ENCODE results near the gene TMEM44. TPM values are rescaled to one million over a fixed set of nuclear protein-coding genes. Genes with fewer than 3 reads are reported as not detected.

Gene TMEM44
- total RNA-seq, 2 experiments from 2014 or later, result 5.5 to 5.6 TPM

DNA sequence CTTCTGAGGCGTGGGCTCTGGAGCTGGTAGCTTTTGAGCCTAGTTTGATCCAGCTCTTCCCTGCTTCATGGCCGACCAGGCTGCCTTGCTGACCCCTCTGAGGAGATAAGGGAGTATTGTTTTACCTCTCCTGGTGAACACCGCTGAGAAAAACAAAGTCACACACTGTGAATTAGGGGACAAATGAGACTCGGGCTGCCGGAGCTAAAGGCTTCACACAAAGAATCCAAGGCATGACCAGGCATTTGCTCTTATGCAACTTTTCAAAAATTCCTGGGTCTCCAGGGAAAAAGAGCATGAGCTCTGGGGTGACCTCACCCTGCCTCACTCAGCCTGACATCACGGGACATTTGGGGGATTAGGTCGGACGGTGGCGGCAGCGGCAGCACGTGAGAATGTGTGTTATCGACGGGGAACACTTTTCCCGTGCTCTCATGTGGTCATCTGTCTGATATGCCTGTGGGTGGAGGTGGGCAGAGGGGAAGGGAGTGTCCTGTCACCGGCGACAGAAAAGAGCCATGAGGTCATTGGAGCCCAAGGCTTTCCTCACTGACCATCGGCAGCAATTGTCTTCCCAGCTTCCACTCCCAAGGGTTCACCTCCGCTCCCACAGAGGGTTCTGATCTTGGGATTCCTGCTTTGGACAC lies 61.0 kb downstream of the TMEM44 start:
- CTCF ChIA-PET, result interaction anchor here (0.7 to 1.3 kb wide), 2 partner anchors 10 to 100 kb away, joined by 3 read pairs; no protein-coding TSS in a partner anchor
- POLR2A ChIA-PET, result interaction anchor here (1.1 kb wide), 1 partner anchor 85 kb away, joined by 3 read pairs; no protein-coding TSS in a partner anchor

DNA sequence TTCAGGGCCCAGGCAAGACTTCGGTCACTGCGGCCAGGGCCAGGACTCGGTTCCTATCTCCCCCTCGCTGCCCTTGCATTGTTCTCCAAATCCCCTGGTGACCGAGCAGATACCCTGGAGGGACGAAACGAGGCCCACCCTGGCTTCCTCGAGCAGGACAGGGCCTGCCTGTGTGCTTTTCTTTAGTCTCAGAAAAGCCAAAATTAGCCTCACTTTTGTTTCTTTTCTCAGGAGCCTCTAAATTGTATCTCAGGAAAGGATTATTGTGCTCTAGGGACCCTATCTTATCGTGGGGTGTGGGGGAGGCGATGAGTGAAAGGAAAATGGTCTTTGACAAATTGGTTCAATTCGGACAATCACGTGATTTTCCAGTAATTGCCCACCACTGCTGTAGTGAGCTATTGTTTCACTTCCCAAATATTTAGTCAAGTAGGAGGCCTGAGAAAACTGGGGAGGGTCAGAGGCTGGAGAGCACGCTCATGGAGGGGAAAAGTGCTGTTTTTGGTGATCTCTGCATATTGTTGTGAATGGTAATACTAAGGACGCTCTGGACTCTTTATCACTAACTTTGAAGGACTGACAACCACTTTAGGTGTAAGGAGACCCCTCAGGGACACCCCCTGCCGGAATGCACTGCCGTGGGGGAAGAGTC lies 61.6 kb downstream of the TMEM44 start:
- ChIA-PET CTCF (interaction anchor here (1.3 kb wide), 1 partner anchor 100 kb away, joined by 3 read pairs; no protein-coding TSS in a partner anchor), POLR2A (interaction anchor here (1.1 kb wide), 1 partner anchor 84 kb away, joined by 3 read pairs; no protein-coding TSS in a partner anchor)

DNA sequence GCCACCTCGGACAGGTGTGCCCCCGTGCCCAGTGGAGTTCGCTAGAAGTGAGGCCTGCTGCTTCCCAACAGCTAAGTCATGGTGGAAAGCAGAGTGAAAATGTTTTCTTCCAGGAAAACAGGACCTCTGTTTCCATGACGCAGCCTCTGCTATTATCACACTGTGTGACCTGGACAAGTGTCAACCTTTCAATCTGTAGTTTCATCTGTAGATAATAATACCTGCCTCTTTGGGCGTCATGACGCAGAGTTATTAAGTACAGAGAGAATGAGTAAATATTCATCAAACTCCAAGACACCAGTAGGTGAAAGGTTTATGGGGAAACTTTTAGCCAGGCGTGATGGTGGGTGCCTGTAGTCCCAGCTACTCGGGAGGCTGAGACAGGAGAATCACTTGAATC lies 62.3 kb downstream of the TMEM44 start:
- POLR2A ChIA-PET, result no interaction called here
- CTCF ChIA-PET, result no interaction called here

DNA sequence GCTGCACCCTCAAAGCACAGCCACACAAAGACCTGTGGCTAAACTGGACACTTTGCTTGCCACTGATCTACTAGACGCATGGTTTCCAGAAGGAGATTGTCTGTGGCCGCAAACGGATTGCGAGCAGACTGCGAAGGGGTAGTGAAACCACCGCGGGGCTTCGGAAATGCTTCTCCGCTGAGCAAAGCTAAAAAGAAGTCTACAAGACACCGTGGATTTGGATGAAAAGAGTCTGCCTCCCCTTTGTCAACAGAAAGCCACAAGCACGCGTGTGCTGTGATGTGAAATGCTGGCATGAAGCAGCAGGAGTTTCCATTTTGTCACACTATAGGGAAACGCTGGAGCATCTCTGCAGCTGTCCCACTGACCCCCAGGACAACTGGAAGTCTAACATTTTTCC lies 63.0 kb downstream of the TMEM44 start:
- ChIA-PET POLR2A (no interaction called here), CTCF (no interaction called here)

DNA sequence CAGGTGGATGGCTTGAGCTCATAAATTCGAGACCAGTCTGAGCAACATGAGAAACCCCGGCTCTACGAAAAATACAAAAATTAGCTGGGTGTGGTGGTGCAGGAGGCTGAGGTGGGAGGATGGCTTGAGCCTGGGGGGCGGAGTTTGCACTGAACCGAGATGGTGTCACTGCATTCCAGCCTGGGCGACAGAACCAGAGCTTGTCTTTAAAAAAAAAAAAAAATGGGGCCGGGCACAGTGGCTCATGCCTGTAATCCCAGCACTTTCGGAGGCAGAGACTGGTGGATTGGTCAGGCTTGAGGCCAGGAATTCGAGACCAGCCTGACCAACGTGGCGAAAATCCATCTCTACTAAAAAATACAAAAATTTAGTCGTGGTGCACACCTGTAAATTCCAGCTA lies 64.0 kb downstream of the TMEM44 start:
- CTCF ChIA-PET, result no interaction called here
- POLR2A ChIA-PET, result no interaction called here

DNA sequence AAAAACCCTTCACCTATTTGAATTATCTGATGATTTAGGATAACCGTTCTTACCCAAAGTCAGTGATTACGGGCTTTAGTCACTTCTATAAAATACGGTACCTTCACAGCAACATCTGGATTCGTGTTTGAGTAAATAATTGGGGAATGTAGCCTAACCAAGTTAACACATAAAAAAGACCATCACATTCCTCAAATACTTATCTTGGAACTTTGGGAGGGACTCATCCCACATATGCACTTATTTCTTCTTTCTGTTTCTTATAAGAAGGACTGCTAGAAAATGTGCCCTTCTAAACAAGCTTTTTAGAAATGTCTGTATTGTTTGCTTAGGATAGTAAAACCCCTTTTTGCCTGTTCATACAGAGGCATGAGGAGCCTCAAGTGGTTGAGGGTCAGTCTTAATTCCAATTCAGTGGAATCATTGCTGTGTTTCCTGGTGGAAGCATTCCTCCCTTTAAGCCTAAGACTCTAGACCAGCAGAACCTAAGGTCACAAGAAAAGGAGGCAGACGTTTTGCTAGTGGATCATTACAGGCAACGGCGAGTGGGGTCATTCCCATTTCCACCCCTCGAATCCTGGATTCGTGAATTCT lies 67.5 kb downstream of the TMEM44 start:
- POLR2A ChIA-PET, result no interaction called here
- CTCF ChIA-PET, result interaction anchor here (0.7 kb wide), 1 partner anchor 168 kb away, joined by 3 read pairs; no protein-coding TSS in a partner anchor

DNA sequence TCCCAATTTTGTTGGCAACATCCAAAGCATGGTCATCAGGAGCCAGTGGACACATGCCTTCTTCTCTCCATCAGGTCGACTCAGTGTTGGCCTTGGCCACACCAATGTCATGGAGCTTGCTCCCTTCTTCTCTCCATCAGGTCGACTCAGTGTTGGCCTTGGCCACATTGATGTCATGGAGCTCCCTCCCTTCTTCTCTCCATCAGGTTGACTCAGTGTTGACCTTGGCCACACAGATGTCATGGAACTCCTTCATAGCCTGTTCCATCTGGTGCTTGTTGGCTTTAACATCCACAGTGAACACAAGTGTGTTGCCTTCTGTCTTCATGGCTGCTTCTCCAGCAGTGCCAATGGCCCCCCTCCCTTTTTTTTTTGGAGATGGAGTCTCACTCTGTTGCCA lies 70.2 kb downstream of the TMEM44 start:
- POLR2A ChIA-PET, result no interaction called here
- CTCF ChIA-PET, result interaction anchor here (0.6 to 1.5 kb wide), 2 partner anchors 11 to 83 kb away, joined by 3 to 4 read pairs; no protein-coding TSS in a partner anchor

DNA sequence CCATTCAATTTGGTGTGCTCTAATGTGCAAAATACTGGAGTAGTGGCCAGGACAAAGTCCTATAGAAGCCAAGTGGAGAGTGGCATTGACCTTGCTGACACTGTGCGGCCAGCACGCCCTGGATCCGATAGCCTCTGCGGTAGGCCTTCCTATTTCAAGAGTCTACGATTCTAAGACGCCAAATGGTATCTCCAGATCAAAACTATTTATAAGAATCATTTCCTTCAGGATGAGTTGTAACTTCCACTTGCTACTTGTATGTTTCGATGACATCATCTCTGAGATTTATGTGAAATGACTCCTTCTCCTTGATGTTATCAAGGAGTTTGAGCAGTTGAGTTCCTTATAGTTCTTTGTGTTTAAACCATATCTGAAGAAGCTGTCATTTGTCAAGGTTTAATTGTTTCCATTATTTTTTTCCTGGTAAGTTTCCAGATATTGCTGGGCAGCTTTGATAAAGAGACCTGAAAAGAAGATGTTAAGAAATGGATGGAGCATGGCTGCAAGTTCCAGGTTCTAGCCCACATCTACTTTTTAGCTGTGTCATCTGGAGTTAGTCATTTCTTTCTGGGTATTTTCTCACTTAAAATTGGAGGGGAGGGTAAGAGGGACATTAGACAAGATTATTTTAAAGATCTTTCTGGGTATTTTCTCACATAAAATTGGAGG lies 71.8 kb downstream of the TMEM44 start:
- POLR2A ChIA-PET, result interaction anchor here (0.7 to 1.1 kb wide), 2 partner anchors 34 to 76 kb away, joined by 3 to 6 read pairs; no protein-coding TSS in a partner anchor

DNA sequence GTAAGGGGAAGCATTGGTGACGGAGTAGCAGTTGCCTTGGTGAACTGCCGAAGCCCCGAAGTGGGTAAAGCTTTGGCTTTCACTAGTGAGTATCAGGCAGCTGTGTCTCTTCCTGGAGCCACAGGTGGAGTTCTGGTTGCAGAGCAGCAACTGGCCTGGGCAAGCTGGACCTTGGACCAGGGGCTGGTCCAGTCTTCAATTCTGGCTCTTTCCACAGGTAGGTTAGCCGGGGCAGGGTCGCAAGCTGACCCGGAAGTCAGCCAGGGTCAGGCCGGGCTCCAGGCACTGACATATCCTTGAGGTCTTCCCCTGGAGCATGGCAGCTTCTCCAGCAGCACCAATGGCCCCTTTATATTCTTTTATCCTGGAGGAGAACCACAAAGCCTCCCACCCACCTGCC lies 73.2 kb downstream of the TMEM44 start:
- ChIA-PET CTCF (interaction anchor here (1.1 kb wide), 1 partner anchor 14 kb away, joined by 4 read pairs; no protein-coding TSS in a partner anchor), POLR2A (no interaction called here)

More for the DNA sequence above, 71.8 kb downstream of the TMEM44 start:
- CTCF ChIA-PET, result interaction anchor here (1.5 kb wide), 1 partner anchor 13 kb away, joined by 4 read pairs; no protein-coding TSS in a partner anchor

DNA sequence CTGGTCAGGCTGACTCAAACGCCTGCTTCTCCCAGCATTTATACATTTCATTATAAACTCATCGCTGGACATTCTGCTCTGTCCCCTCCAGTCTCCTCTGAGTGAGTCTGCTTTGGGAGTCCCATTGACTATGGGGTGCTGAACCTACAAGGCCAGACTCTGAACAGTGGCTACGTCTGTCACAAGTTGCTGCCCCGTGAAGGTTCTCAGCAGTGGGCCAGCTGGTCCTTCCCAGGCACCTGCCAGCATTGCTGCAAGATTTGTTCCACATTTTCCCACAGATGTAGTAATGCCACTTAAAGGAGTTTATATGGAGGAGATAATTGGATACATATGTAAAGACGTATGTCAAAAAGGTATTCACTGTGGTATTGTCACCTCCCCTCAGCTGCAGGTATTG lies 73.7 kb downstream of the TMEM44 start:
- ChIA-PET CTCF (interaction anchor here (1.1 kb wide), 1 partner anchor 14 kb away, joined by 4 read pairs; no protein-coding TSS in a partner anchor), POLR2A (no interaction called here)

DNA sequence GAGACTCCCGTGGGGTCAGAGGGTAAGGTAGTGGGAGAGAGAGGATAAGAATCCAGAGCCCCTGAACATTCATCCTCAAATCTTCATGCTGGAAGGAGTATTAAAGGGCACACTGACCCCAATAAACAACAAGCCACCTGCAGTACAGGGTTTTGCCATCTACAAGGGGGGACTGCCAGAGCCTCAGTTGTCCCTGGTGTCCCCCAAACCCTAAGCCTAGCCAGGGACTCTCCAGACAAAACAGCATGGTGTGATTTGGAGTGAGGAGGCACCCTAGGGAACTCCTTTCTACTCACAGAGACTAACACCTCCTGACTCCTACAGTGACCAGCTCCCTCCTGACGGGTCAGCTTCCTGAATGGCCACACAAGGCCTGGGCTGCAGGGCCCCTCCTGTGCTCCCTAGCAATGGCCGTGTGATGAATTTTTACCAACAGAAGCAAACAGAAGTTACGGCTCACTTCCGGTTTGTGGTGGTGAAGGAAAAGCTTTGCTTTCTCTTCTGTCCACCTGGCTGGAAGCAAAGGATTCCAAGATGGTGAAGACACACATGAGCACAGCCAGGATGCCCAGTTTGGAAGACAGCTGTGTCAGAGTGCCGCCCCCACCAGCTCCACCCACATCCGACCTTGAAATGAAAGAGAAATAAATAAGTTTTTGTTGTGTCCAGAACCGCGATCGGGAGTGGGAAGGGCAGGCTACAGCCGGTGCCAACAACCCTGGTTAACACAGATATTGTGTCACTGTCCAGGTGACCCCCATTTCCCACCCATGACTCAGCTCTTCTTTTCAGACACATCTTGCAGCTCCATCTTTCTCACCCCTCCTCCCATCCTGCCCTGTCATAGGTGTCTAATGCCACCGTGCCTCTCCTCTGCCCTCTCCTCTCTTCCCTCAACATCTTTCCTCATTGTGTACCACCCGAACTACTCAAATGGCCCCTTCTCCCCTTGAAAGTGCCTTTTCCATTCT lies 76.8 kb downstream of the TMEM44 start:
- ChIA-PET CTCF (interaction anchor here (0.7 to 2.1 kb wide), 3 partner anchors 17 to 73 kb away, joined by 3 to 6 read pairs (median 3); no protein-coding TSS in a partner anchor), POLR2A (interaction anchor here (0.5 to 0.9 kb wide), 3 partner anchors 17 to 84 kb away, joined by 3 read pairs; no protein-coding TSS in a partner anchor)

DNA sequence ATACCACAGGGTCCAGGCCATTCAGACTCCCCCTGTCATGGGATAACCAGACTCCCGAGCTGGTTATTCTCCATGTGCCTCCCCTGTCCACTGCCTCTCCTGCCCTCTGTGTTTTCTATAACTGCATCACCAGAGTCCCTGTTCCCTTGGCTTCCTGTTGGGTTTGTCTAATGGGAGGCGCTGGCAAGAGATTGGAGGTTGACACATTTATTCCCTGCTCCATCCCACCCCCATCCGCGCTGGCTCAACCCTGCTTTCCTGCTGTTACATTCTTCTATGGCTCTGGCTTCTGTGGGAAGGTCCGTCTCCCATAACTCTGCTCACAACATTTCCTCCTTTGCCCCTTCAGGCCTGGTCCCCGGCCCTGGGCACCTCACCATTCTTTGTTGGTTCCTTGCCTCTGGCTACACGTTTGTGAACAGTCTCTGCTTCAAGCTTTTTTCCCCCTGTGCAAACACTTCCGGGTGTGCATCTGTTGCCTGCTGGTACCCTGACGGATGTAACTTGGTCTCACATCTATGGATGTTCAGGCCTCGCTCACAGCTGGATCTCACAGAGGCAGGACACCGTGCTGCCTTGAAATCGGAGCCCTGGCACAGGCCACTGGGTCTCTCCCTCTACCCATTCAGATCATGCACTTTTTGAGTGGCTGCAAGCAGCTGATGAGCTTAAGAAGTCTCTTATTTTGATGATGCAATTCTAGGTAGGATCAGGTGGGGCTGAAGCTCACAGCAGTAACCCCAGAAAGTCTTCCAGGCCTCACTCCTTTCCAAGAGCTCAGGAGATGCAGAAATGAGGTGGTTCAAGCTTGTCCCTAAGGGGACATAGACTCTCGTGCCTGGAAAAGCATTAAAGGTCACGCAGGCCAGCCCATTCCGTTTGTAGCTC lies 77.8 kb downstream of the TMEM44 start:
- CTCF ChIA-PET, result interaction anchor here (1.4 to 2.1 kb wide), 2 partner anchors 18 to 28 kb away, joined by 3 to 6 read pairs; no protein-coding TSS in a partner anchor
- POLR2A ChIA-PET, result interaction anchor here (0.9 kb wide), 1 partner anchor 18 kb away, joined by 3 read pairs; no protein-coding TSS in a partner anchor

DNA sequence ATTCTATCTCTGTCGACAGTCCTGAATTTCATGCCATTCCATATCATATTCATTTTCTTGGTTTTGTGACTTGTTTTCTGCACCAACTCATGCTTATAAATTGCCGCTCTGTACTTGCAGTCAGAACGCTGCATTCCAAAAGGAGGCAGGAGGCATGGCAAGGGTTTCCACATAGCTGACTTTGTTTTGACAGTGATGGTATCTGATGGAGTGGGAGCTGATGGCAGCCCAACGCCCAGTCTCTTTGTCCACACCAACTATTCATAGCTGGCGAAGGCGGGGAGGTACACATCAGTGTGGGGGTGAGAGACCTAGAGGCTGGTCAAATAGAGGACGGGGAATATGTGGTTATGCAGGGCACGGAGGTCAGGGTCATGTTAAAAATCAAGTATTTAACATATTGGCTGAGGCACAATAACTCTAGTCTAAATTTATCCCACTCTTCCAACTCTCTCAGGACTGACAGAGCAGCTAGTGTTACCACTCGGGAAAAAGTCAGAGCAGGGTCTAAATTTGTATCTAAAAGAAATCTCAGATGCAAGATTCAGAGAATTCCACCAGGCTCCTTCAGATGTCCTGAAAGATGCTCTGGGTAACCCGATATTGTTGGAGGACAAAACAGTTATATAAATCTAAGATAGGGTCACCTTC lies 78.6 kb downstream of the TMEM44 start:
- CTCF ChIA-PET, result interaction anchor here (2.1 kb wide), 1 partner anchor 19 kb away, joined by 6 read pairs; no protein-coding TSS in a partner anchor

DNA sequence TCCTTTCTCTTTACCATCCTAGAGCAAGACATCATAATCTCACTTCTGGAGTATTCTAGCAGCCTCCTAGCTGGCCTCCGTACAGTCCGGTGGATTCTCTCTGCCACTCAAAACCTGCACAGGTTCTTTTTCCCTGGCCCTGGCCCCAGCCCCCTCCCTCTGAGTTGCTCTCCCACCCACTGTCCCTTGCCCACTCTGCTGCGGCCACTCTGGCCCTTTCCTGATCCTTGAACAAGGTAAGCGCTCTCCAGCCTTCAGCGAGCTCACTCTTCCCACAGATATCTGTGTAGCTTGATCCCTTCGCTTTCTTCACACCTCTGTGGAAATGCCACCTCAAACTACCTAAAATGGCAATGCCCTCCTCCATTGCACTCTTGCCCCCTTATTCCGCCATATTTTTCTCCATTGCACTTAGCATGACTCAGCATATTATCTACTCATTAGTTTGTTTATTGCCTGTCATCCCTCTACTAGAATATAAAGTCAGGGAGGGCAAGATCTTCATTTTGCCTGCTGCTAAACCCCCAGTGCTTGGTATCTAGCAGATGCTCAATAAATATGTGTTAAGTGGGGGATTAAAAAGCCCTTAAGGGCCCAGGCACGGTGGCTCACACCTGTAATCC lies 80.8 kb downstream of the TMEM44 start:
- ChIA-PET CTCF (no interaction called here), POLR2A (no interaction called here)

More for the DNA sequence above, 78.6 kb downstream of the TMEM44 start:
- POLR2A ChIA-PET, result no interaction called here

DNA sequence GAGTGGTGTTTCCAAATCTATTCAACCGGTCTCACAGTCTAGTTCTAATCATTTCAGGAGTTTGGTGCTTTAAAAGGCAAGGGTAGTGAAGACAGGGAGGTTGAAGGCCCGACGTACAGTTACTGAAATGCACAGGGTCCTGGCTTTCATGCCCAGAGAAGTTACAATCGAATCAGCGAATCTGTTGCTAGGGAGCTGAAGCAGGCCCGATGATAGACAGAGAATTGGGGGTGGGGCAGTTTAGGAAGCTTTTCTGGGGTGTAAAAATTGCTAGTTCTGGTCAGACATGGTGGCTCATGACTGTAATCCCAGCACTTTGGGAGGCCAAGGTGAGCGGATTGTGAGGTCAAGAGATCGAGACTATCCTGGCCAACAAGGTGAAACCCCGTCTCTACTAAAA lies 83.4 kb downstream of the TMEM44 start:
- CTCF ChIA-PET, result no interaction called here
- POLR2A ChIA-PET, result no interaction called here

Measured in activated CD8-positive, alpha-beta memory T cell treated with anti-CD3 and anti-CD28 coated beads for 36 hours (primary cell).